Ishikawa (cell line): ENCODE data around the gene ZSCAN25.

Experiments used
- CEBPB ChIP-seq: IDR thresholded peaks from 2 replicates; pipeline ENCODE4 v1.6.1; 2012
- CREB1 ChIP-seq: IDR thresholded peaks from 2 replicates; pipeline ENCODE4 v1.6.1; 2012; ENCODE audit warnings: low read depth
- EGR1 ChIP-seq: IDR thresholded peaks from 2 replicates; pipeline ENCODE4 v1.6.1; 2012
- EP300 ChIP-seq: IDR thresholded peaks from 2 replicates; pipeline ENCODE4 v1.6.1; 2012; ENCODE audit warnings: borderline replicate concordance
- FOXM1 ChIP-seq: IDR thresholded peaks from 2 replicates; pipeline ENCODE4 v1.6.1; 2012; ENCODE audit warnings: low read depth, borderline replicate concordance
- MAX ChIP-seq: IDR thresholded peaks from 2 replicates; pipeline ENCODE4 v1.6.1; 2012
- NFIC ChIP-seq: IDR thresholded peaks from 2 replicates; pipeline ENCODE4 v1.6.1; 2012
- RAD21 ChIP-seq: IDR thresholded peaks from 2 replicates; pipeline ENCODE4 v1.6.1; 2012; ENCODE audit warnings: low read depth
- REST ChIP-seq: IDR thresholded peaks from 2 replicates; pipeline ENCODE4 v1.6.1; 2012; ENCODE audit warnings: low read depth, mild to moderate bottlenecking
- TAF1 ChIP-seq: IDR thresholded peaks from 2 replicates; pipeline ENCODE4 v1.6.1; 2012; ENCODE audit warnings: low read depth, mild to moderate bottlenecking
- TCF12 ChIP-seq: IDR thresholded peaks from 2 replicates; pipeline ENCODE4 v1.6.1; 2012; ENCODE audit warnings: low read depth
- TEAD4 ChIP-seq: IDR thresholded peaks from 2 replicates; pipeline ENCODE4 v1.6.1; 2012
- USF1 ChIP-seq: IDR thresholded peaks from 2 replicates; pipeline ENCODE4 v1.6.1; 2012
- YY1 ChIP-seq: IDR thresholded peaks from 2 replicates; pipeline ENCODE4 v1.6.1; 2012; ENCODE audit warnings: low read depth
- ZBTB7A ChIP-seq: IDR thresholded peaks from 2 replicates; pipeline ENCODE4 v1.6.1; 2012; ENCODE audit warnings: low read depth

The ZSCAN25 gene

GRCh38 chr7:99674995-99675742 is 58.4 kb downstream of the ZSCAN25 start:
- TF ChIP-seq USF1 (no peak), YY1 (no peak), FOXM1 (no peak), RAD21 (no peak), CREB1 (no peak), MAX (no peak), REST (no peak), NFIC (no peak), TEAD4 (no peak), TCF12 (no peak), CEBPB (no peak), EGR1 (no peak), EP300 (no peak), ZBTB7A (no peak), TAF1 (no peak)

GRCh38 chr7:99677013-99677647 is 60.4 kb downstream of the ZSCAN25 start:
- TF ChIP-seq CEBPB (no peak), TAF1 (no peak), RAD21 (no peak), NFIC (no peak), USF1 (no peak), TCF12 (no peak)

- TF ChIP-seq MAX = no peak
These were observed 60.9 kb downstream of the ZSCAN25 start for GRCh38 chr7:99677648-99678045.

- no peak for TF ChIP-seq USF1
- no peak for TF ChIP-seq TCF12
- no peak for TF ChIP-seq NFIC
- no peak for TF ChIP-seq YY1
- TF ChIP-seq MAX = no peak
- no peak for TF ChIP-seq CREB1
- no peak for TF ChIP-seq EP300
These were observed 62.3 kb downstream of the ZSCAN25 start for GRCh38 chr7:99679032-99679399.

GRCh38 chr7:99679400-99680191 is 62.9 kb downstream of the ZSCAN25 start, which contains the start of gene CYP3A5:
CYP3A5 (minus strand) TSS chr7:99679996; CDS start chr7:99679896, 100 bp downstream.
- no peak for TF ChIP-seq USF1
- no peak for TF ChIP-seq TAF1
- no peak for TF ChIP-seq RAD21
- no peak for TF ChIP-seq CREB1
